ENCODE measurements around the gene TTC9B.

TTC9B gene

DNA sequence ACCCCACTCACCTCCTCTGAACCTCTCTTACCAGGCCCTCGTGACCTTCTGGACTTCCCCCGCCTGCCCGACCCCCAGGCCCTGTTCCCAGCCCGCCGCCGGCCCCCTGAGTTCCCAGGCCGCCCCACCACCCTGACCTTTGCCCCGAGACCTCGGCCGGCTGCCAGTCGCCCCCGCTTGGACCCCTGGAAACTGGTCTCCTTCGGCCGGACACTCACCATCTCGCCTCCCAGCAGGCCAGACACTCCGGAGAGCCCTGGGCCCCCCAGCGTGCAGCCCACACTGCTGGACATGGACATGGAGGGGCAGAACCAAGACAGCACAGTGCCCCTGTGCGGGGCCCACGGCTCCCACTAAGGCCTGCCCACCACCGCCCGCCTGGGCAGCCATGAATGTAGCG is 3.2 kb downstream of the TTC9B start:
- no peaks in the 10 kb centered on the region for H3K4me1 ChIP-seq (ENCODE audit: insufficient read depth, low read length, severe bottlenecking)
- TF ChIP-seq, protein P1, sequence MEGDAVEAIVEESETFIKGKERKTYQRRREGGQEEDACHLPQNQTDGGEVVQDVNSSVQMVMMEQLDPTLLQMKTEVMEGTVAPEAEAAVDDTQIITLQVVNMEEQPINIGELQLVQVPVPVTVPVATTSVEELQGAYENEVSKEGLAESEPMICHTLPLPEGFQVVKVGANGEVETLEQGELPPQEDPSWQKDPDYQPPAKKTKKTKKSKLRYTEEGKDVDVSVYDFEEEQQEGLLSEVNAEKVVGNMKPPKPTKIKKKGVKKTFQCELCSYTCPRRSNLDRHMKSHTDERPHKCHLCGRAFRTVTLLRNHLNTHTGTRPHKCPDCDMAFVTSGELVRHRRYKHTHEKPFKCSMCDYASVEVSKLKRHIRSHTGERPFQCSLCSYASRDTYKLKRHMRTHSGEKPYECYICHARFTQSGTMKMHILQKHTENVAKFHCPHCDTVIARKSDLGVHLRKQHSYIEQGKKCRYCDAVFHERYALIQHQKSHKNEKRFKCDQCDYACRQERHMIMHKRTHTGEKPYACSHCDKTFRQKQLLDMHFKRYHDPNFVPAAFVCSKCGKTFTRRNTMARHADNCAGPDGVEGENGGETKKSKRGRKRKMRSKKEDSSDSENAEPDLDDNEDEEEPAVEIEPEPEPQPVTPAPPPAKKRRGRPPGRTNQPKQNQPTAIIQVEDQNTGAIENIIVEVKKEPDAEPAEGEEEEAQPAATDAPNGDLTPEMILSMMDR (IDR thresholded peaks at IDR 0.05; ENCODE audit: low read length): no peak
- no peak for TF ChIP-seq EZH2 (IDR thresholded peaks at IDR 0.05; ENCODE audit: borderline replicate concordance, low read length)
- H3K79me2 ChIP-seq (ENCODE audit: insufficient read depth, low read length): no peaks in the 10 kb centered on the region

DNA sequence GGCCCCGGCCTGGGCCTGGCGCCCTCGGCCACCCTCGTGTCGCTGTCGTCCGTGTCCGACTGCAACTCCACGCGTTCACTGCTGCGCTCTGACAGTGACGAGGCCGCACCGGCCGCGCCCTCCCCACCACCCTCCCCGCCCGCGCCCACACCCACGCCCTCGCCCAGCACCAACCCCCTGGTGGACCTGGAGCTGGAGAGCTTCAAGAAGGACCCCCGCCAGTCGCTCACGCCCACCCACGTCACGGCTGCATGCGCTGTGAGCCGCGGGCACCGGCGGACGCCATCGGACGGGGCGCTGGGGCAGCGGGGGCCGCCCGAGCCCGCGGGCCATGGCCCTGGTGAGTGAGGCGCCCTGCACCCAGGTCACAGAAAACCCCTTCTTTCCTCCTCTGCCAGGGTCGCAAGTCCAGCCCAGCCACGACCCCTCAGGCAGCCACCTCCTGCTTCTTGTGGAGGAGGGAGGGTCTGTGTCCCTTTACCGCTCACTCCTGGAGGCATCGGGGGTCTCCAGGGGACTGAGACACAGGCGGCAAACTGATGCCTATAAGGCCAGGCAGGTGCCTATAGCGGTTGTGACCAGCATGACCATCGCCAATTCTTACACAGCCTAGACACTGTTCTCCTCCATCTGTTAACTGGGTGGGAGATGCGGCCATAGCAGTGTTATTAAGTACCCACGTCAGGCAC is 4.2 kb downstream of the TTC9B start:
- no peaks in the 10 kb centered on the region for H3K9me3 ChIP-seq (ENCODE audit: low read length)
- H3K4me1 ChIP-seq (ENCODE audit: insufficient read depth, low read length, severe bottlenecking): no peaks in the 10 kb centered on the region
- no peak overlapping the region for H2AFZ ChIP-seq (ENCODE audit: low read length)
- H4K20me1 ChIP-seq (ENCODE audit: insufficient read depth, low read length): no peaks in the 10 kb centered on the region
- no peaks in the 10 kb centered on the region for H3K79me2 ChIP-seq (ENCODE audit: insufficient read depth, low read length)
- no peaks in the 10 kb centered on the region for H3F3A ChIP-seq (ENCODE audit: insufficient read depth, low read length)
- H3K9ac ChIP-seq (ENCODE audit: low read length): no peak overlapping the region
- TF ChIP-seq EZH2 (IDR thresholded peaks at IDR 0.05; ENCODE audit: borderline replicate concordance, low read length): no peak
- TF ChIP-seq, protein P1 (IDR thresholded peaks at IDR 0.05; ENCODE audit: low read length): no peak
- H3K27me3 ChIP-seq (ENCODE audit: insufficient read depth, low read length): no peaks in the 10 kb centered on the region
- 0 out of 2 replicates have a peak, but pooled peaks cover 2% of the 10 kb centered on the region for H3K36me3 ChIP-seq (ENCODE audit: insufficient read depth, low read length)
- no peak overlapping the region for H3K4me2 ChIP-seq (ENCODE audit: low read length)
- H3K9me2 ChIP-seq (ENCODE audit: low read depth, low read length): no peaks in the 10 kb centered on the region
- H3K27ac ChIP-seq (ENCODE audit: low read depth, low read length, poor library complexity, severe bottlenecking): no peak overlapping the region
- H3K4me3 ChIP-seq (ENCODE audit: low read depth, low read length, poor library complexity, severe bottlenecking): no peak overlapping the region

More for the DNA sequence above, 3.2 kb downstream of the TTC9B start:
- Histone ChIP-seq H3K4me2 (ENCODE audit: low read length) (no peak overlapping the region), H3K4me3 (ENCODE audit: low read depth, low read length, poor library complexity, severe bottlenecking) (no peak overlapping the region), H3F3A (ENCODE audit: insufficient read depth, low read length) (no peaks in the 10 kb centered on the region), H4K20me1 (ENCODE audit: insufficient read depth, low read length) (no peaks in the 10 kb centered on the region), H3K9me3 (ENCODE audit: low read length) (no peaks in the 10 kb centered on the region), H2AFZ (ENCODE audit: low read length) (no peak overlapping the region), H3K9me2 (ENCODE audit: low read depth, low read length) (no peaks in the 10 kb centered on the region), H3K27me3 (ENCODE audit: insufficient read depth, low read length) (no peaks in the 10 kb centered on the region), H3K9ac (ENCODE audit: low read length) (no peak overlapping the region), H3K27ac (ENCODE audit: low read depth, low read length, poor library complexity, severe bottlenecking) (no peak overlapping the region), H3K36me3 (ENCODE audit: insufficient read depth, low read length) (no peaks in the 10 kb centered on the region)

DNA sequence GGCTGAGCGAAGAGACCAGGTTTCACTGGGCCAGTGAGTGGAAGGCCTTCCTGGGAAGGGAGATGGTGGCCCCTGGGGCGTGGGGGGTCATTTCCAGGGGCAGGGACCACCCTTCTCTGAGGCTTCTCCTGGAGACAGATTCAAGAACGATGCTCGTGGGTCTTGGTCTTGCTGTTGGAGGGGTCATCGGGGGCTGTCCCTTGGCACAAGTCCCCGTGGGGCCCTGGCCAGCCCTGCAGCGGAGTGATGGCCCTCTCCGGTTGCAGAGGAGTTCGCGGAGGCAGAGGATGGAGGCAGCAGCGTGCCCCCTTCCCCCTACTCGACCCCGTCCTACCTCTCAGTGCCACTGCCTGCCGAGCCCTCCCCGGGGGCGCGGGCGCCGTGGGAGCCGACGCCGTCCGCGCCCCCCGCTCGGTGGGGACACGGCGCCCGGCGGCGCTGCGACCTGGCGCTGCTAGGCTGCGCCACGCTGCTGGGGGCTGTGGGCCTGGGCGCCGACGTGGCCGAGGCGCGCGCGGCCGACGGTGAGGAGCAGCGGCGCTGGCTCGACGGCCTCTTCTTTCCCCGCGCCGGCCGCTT is 4.8 kb downstream of the TTC9B start:
- Histone ChIP-seq H3K27me3 (ENCODE audit: insufficient read depth, low read length) (no peaks in the 10 kb centered on the region), H3K4me1 (ENCODE audit: insufficient read depth, low read length, severe bottlenecking) (no peaks in the 10 kb centered on the region), H3K4me2 (ENCODE audit: low read length) (no peak overlapping the region), H3K27ac (ENCODE audit: low read depth, low read length, poor library complexity, severe bottlenecking) (no peak overlapping the region), H3K9me3 (ENCODE audit: low read length) (no peaks in the 10 kb centered on the region), H3K9me2 (ENCODE audit: low read depth, low read length) (no peaks in the 10 kb centered on the region), H3K79me2 (ENCODE audit: insufficient read depth, low read length) (no peaks in the 10 kb centered on the region), H4K20me1 (ENCODE audit: insufficient read depth, low read length) (no peaks in the 10 kb centered on the region), H3K4me3 (ENCODE audit: low read depth, low read length, poor library complexity, severe bottlenecking) (no peak overlapping the region), H3F3A (ENCODE audit: insufficient read depth, low read length) (no peaks in the 10 kb centered on the region), H3K9ac (ENCODE audit: low read length) (no peak overlapping the region), H3K36me3 (ENCODE audit: insufficient read depth, low read length) (0 out of 2 replicates have a peak, but pooled peaks cover 4% of the 10 kb centered on the region), H2AFZ (ENCODE audit: low read length) (no peak overlapping the region)
- TF ChIP-seq, protein P1 (IDR thresholded peaks at IDR 0.05; ENCODE audit: low read length): no peak
- TF ChIP-seq EZH2 (IDR thresholded peaks at IDR 0.05; ENCODE audit: borderline replicate concordance, low read length): no peak

Measured in OCI-LY1 (cell line).